Activated CD4-positive, alpha-beta memory T cell treated with anti-CD3 and anti-CD28 coated beads for 36 hours (primary cell): ENCODE measurements around the gene CNTRL. TPM values are rescaled to one million over a fixed set of nuclear protein-coding genes. Genes with fewer than 3 reads are reported as not detected.
A peak's percentile ranks its signal among the peaks of the same experiment; 100 is the strongest.
"Not testable (repeated sequence)": the region's sequence is repeated elsewhere in the genome, so short reads cannot be mapped to it uniquely, and the experiment has no call there.

Experiments used
- CTCF ChIA-PET: fragments of 350-600 bp; sonication (Branson Sonifier 250); formaldehyde crosslinking; loops from one replicate; lab custom pipeline; 2021; ENCODE audit warnings: antibody characterized with exemption, inconsistent platforms; lab: Charles Lee
- POLR2A ChIA-PET: fragments of 350-600 bp; sonication (Branson Sonifier 250); formaldehyde crosslinking; loops from one replicate; lab custom pipeline; 2021; ENCODE audit warnings: antibody characterized with exemption; lab: Charles Lee
- DNase-seq: peaks from one replicate; pipeline ENCODE4 v3.0.0-alpha.2; 2020
- H3K27ac Mint-ChIP-seq: one replicate; pipeline ENCODE4 v1.8.0; 2021; ENCODE audit warnings: mixed read lengths
- H3K27me3 Mint-ChIP-seq: one replicate; pipeline ENCODE4 v1.8.0; 2021; ENCODE audit warnings: mixed read lengths
- H3K36me3 Mint-ChIP-seq: one replicate; pipeline ENCODE4 v1.8.0; 2021; ENCODE audit warnings: mixed read lengths
- H3K4me1 Mint-ChIP-seq: one replicate; pipeline ENCODE4 v1.8.0; 2021; ENCODE audit warnings: low read depth, mixed read lengths
- H3K4me3 Mint-ChIP-seq: one replicate; pipeline ENCODE4 v1.8.0; 2021; ENCODE audit warnings: mild to moderate bottlenecking, mixed read lengths
- H3K9me3 Mint-ChIP-seq: one replicate; pipeline ENCODE4 v1.8.0; 2021; ENCODE audit warnings: mixed read lengths
- intact Hi-C: fragments of 100-400 bp; cut with micrococcal nuclease; formaldehyde crosslinking; loops from one replicate; pipeline ENCODE4 v1.15.1; 2023
- total RNA-seq, 2 experiments: library from RNA; stranded (reverse); gene quantifications; one replicate each; pipeline ENCODE4 v1.2.3, GENCODE V29; 2021

Gene CNTRL
- total RNA-seq, 2 experiments from 2014 or later = 60.0 to 65.1 TPM

- H3K4me3 Mint-ChIP-seq = peak overlapping the region; percentile 100
- DNase-seq = no peak
- peaks cover 16% of the 10 kb centered on the region for H3K9me3 Mint-ChIP-seq
- H3K27ac Mint-ChIP-seq = peak overlapping the region; percentile 64
- intact Hi-C loops = loop anchor here (5.0 kb wide), 2 partner anchors 129 to 294 kb away; partner anchors contain the start of gene RAB14
- POLR2A ChIA-PET = interaction anchor here (0.8 kb wide), 1 partner anchor 280 kb away, joined by 3 read pairs; the partner anchor contains the start of gene FBXW2
- H3K36me3 Mint-ChIP-seq = peaks cover 2% of the 10 kb centered on the region
- H3K4me1 Mint-ChIP-seq = peaks cover 52% of the 10 kb centered on the region
- no peaks in the 10 kb centered on the region for H3K27me3 Mint-ChIP-seq
- CTCF ChIA-PET = interaction anchor here (2.2 to 3.0 kb wide), 3 partner anchors 12 to 92 kb away, joined by 7 to 28 read pairs (median 24); no protein-coding TSS in a partner anchor
Observed at GRCh38 chr9:121073038-121073437, 1.7 kb upstream of the CNTRL start.

- peaks cover 2% of the 10 kb centered on the region for H3K36me3 Mint-ChIP-seq
- H3K27ac Mint-ChIP-seq = peak overlapping the region; percentile 85
- POLR2A ChIA-PET = interaction anchor here (1.1 kb wide), 1 partner anchor 45 kb away, joined by 3 read pairs; no protein-coding TSS in a partner anchor
- peak overlapping the region; percentile 100 for H3K4me3 Mint-ChIP-seq
- intact Hi-C loops = loop anchor here (2.0 to 5.0 kb wide), 3 partner anchors 112 to 233 kb away; partner anchors contain the start of genes PSMD5 and TRAF1
- H3K4me1 Mint-ChIP-seq = peaks cover 44% of the 10 kb centered on the region
- H3K9me3 Mint-ChIP-seq = peaks cover 4% of the 10 kb centered on the region
- CTCF ChIA-PET = interaction anchor here (0.9 to 2.0 kb wide), 4 partner anchors 10 to 94 kb away, joined by 3 to 8 read pairs (median 6); no protein-coding TSS in a partner anchor
- H3K27me3 Mint-ChIP-seq = no peaks in the 10 kb centered on the region
- no peak for DNase-seq
Observed at GRCh38 chr9:121075251-121076036, 689 bp downstream of the CNTRL start.

GRCh38 chr9:121082075-121082474, 7.3 kb downstream of the CNTRL start:
- DNase-seq = no peak
- ChIA-PET CTCF (interaction anchor here (1.2 to 1.6 kb wide), 3 partner anchors 21 to 327 kb away, joined by 3 to 7 read pairs (median 5); no protein-coding TSS in a partner anchor), POLR2A (no interaction called here)
- Mint-ChIP-seq H3K27me3 (no peaks in the 10 kb centered on the region), H3K9me3 (no peaks in the 10 kb centered on the region), H3K4me1 (peaks cover 14% of the 10 kb centered on the region), H3K27ac (no peak overlapping the region), H3K4me3 (no peak overlapping the region), H3K36me3 (peaks cover 28% of the 10 kb centered on the region)
- intact Hi-C loops = no loop called here

GRCh38 chr9:121085661-121086060, 10.9 kb downstream of the CNTRL start:
- intact Hi-C loops = no loop called here
- no peak overlapping the region for H3K4me3 Mint-ChIP-seq
- H3K27ac Mint-ChIP-seq = no peak overlapping the region
- H3K4me1 Mint-ChIP-seq = peaks cover 18% of the 10 kb centered on the region
- ChIA-PET POLR2A (no interaction called here), CTCF (interaction anchor here (1.0 kb wide), 1 partner anchor 330 kb away, joined by 3 read pairs; no protein-coding TSS in a partner anchor)
- H3K27me3 Mint-ChIP-seq = no peaks in the 10 kb centered on the region
- H3K9me3 Mint-ChIP-seq = no peaks in the 10 kb centered on the region
- H3K36me3 Mint-ChIP-seq = peaks cover 38% of the 10 kb centered on the region
- no peak for DNase-seq

- no peak overlapping the region for H3K4me3 Mint-ChIP-seq
- peaks cover 18% of the 10 kb centered on the region for H3K4me1 Mint-ChIP-seq
- POLR2A ChIA-PET = no interaction called here
- H3K27me3 Mint-ChIP-seq = no peaks in the 10 kb centered on the region
- CTCF ChIA-PET = no interaction called here
- no peak for DNase-seq
- intact Hi-C loops = no loop called here
- no peak overlapping the region for H3K27ac Mint-ChIP-seq
- no peaks in the 10 kb centered on the region for H3K9me3 Mint-ChIP-seq
- H3K36me3 Mint-ChIP-seq = peaks cover 50% of the 10 kb centered on the region
Observed at GRCh38 chr9:121088576-121088975, 13.8 kb downstream of the CNTRL start.

- peaks cover 51% of the 10 kb centered on the region for H3K36me3 Mint-ChIP-seq
- DNase-seq, POLR2A ChIA-PET, H3K4me3 Mint-ChIP-seq, intact Hi-C loops, H3K27ac Mint-ChIP-seq, H3K27me3 Mint-ChIP-seq, H3K9me3 Mint-ChIP-seq: not testable (repeated sequence)
- CTCF ChIA-PET = interaction anchor here (1.4 kb wide), 1 partner anchor 31 kb away, joined by 8 read pairs; no protein-coding TSS in a partner anchor
- H3K4me1 Mint-ChIP-seq = peaks cover 18% of the 10 kb centered on the region
Observed at GRCh38 chr9:121090743-121091142, 16.0 kb downstream of the CNTRL start.

GRCh38 chr9:121095057-121095456, 20.3 kb downstream of the CNTRL start:
- no peak for DNase-seq
- Mint-ChIP-seq H3K27ac (no peak overlapping the region), H3K36me3 (peaks cover 63% of the 10 kb centered on the region), H3K9me3 (peaks cover 9% of the 10 kb centered on the region), H3K4me3 (no peak overlapping the region), H3K27me3 (no peaks in the 10 kb centered on the region), H3K4me1 (no peaks in the 10 kb centered on the region)
- intact Hi-C loops = no loop called here
- CTCF ChIA-PET = interaction anchor here (1.2 to 1.4 kb wide), 2 partner anchors 114 to 118 kb away, joined by 3 read pairs; no protein-coding TSS in a partner anchor
- POLR2A ChIA-PET = no interaction called here

GRCh38 chr9:121098567-121099198, 23.9 kb downstream of the CNTRL start:
- ChIA-PET POLR2A (no interaction called here), CTCF (no interaction called here)
- Mint-ChIP-seq H3K27me3 (no peaks in the 10 kb centered on the region), H3K4me1 (no peaks in the 10 kb centered on the region), H3K36me3 (peaks cover 66% of the 10 kb centered on the region), H3K4me3 (no peak overlapping the region), H3K9me3 (peaks cover 32% of the 10 kb centered on the region), H3K27ac (no peak overlapping the region)
- intact Hi-C loops = no loop called here
- no peak for DNase-seq

- Mint-ChIP-seq H3K4me1 (peaks cover 11% of the 10 kb centered on the region), H3K36me3 (peaks cover 54% of the 10 kb centered on the region), H3K9me3 (peaks cover 34% of the 10 kb centered on the region)
- intact Hi-C loops, H3K27ac Mint-ChIP-seq, POLR2A ChIA-PET, CTCF ChIA-PET, H3K4me3 Mint-ChIP-seq, H3K27me3 Mint-ChIP-seq, DNase-seq: not testable (repeated sequence)
Observed at GRCh38 chr9:121104054-121104453, 29.3 kb downstream of the CNTRL start.

- H3K27me3 Mint-ChIP-seq = no peaks in the 10 kb centered on the region
- H3K36me3 Mint-ChIP-seq = peaks cover 39% of the 10 kb centered on the region
- peaks cover 11% of the 10 kb centered on the region for H3K4me1 Mint-ChIP-seq
- DNase-seq = no peak
- H3K27ac Mint-ChIP-seq = peak overlapping the region; percentile 10
- ChIA-PET CTCF (no interaction called here), POLR2A (no interaction called here)
- H3K9me3 Mint-ChIP-seq = peaks cover 25% of the 10 kb centered on the region
- intact Hi-C loops = no loop called here
- no peak overlapping the region for H3K4me3 Mint-ChIP-seq
Observed at GRCh38 chr9:121105531-121105930, 30.8 kb downstream of the CNTRL start.

GRCh38 chr9:121107029-121107428, 32.3 kb downstream of the CNTRL start:
- Mint-ChIP-seq H3K4me3 (no peak overlapping the region), H3K36me3 (peaks cover 28% of the 10 kb centered on the region), H3K27me3 (no peaks in the 10 kb centered on the region), H3K4me1 (peaks cover 11% of the 10 kb centered on the region), H3K27ac (no peak overlapping the region), H3K9me3 (peaks cover 11% of the 10 kb centered on the region)
- intact Hi-C loops = no loop called here
- ChIA-PET POLR2A (no interaction called here), CTCF (no interaction called here)
- no peak for DNase-seq

GRCh38 chr9:121107881-121108280, 33.1 kb downstream of the CNTRL start:
- intact Hi-C loops = no loop called here
- Mint-ChIP-seq H3K4me3 (no peak overlapping the region), H3K9me3 (peaks cover 4% of the 10 kb centered on the region), H3K4me1 (peaks cover 11% of the 10 kb centered on the region), H3K27ac (no peak overlapping the region), H3K36me3 (peaks cover 24% of the 10 kb centered on the region), H3K27me3 (no peaks in the 10 kb centered on the region)
- POLR2A ChIA-PET = no interaction called here
- CTCF ChIA-PET = no interaction called here
- no peak for DNase-seq
